Testis (tissue), 3 donors: ENCODE results near the gene U2AF2. TPM values are rescaled to one million over a fixed set of nuclear protein-coding genes. Genes with fewer than 3 reads are reported as not detected.

Experiments
- DNase-seq: peaks from one replicate; pipeline ENCODE4 v3.0.0-alpha.2; 2019
- H3K27ac ChIP-seq, 2 donors: fragments of 200-600 bp; sonication (generic); one replicate each; pipeline ENCODE4 v1.5.1; 2019
- H3K27me3 ChIP-seq: fragments of 200-600 bp; sonication (generic); one replicate; pipeline ENCODE4 v1.5.1; 2019
- H3K36me3 ChIP-seq: fragments of 200-600 bp; sonication (generic); one replicate; pipeline ENCODE4 v1.5.1; 2017; ENCODE audit warnings: low read depth; ENCODE audit errors: missing control alignments
- H3K4me1 ChIP-seq: fragments of 200-600 bp; sonication (generic); one replicate; pipeline ENCODE4 v1.5.1; 2019
- H3K4me3 ChIP-seq, 2 donors: fragments of 200-600 bp; sonication (generic); one replicate each; pipeline ENCODE4 v1.5.1; 2017 to 2019
- H3K9me3 ChIP-seq: fragments of 200-600 bp; sonication (generic); one replicate; pipeline ENCODE4 v1.5.1; 2017
- CTCF ChIP-seq, 3 experiments: fragments of 450-650 bp in 2 of 3; fragments of 200-600 bp in 1 of 3; sonication (generic) in 1 of 3; IDR thresholded peaks; one replicate each; pipeline ENCODE4 v1.5.1; 2016 to 2019; ENCODE audit warnings: antibody characterized with exemption in 3 of 3, mild to moderate bottlenecking in 2 of 3, moderate library complexity in 1 of 3
- POLR2A ChIP-seq: fragments of 450-650 bp; IDR thresholded peaks from one replicate; pipeline ENCODE4 v1.6.1; 2017; ENCODE audit warnings: antibody characterized with exemption, mild to moderate bottlenecking, moderate library complexity
- WGBS, 2 donors: methylation state at CpG; one replicate each; pipeline ENCODE4 v1.1.5; 2018; 5-methylcytosine and 5-hydroxymethylcytosine counted together
- intact Hi-C: fragments of 100-400 bp; cut with DNase I; formaldehyde crosslinking; loops from one replicate; pipeline ENCODE4 v1.15.1; 2023; ENCODE audit warnings: low total_unique reads
- polyA plus RNA-seq: library from polyadenylated mRNA; stranded (reverse); fragments of 350-450 nt; fragmentation: Illumina TruSeq; extraction: RNeasy Lipid Tissue Mini Kit (QIAGEN cat#74804); gene quantifications from one replicate; pipeline ENCODE4 v1.2.3, GENCODE V29; 2014; ENCODE audit warnings: low read depth, low replicate concordance; ENCODE audit not compliant: insufficient read depth
- total RNA-seq, 2 donors: library from RNA; depleted of rRNA; stranded (reverse); fragments of >200 nt; gene quantifications; one replicate each; pipeline ENCODE4 v1.2.3, GENCODE V29; 2016

U2AF2 gene
- total and polyA plus RNA-seq, 3 donors from 2014 or later: 163 to 281 (median 264) TPM

GRCh38 chr19:55660991-55661390 lies 6.2 kb downstream of the U2AF2 start:
- TF ChIP-seq POLR2A: no peak
- TF ChIP-seq CTCF (IDR thresholded peaks at IDR 0.05): no peak
- WGBS, 2 donors: 72% methylated on average over 16 of the region's 16 CpGs
- peaks cover 67% of the 10 kb centered on the region for H3K4me1 ChIP-seq
- intact Hi-C loops: no loop called here
- no peak overlapping the region for H3K4me3 ChIP-seq
- no peaks in the 10 kb centered on the region for H3K36me3 ChIP-seq
- H3K27ac ChIP-seq: peak overlapping the region; percentile 1 to 69
- H3K9me3 ChIP-seq: no peaks in the 10 kb centered on the region
- no peak for DNase-seq
- H3K27me3 ChIP-seq: no peaks in the 10 kb centered on the region

GRCh38 chr19:55661826-55662225 lies 7.0 kb downstream of the U2AF2 start:
- no peak for TF ChIP-seq POLR2A
- TF ChIP-seq CTCF (IDR thresholded peaks at IDR 0.05): no peak
- Histone ChIP-seq H3K9me3 (no peaks in the 10 kb centered on the region), H3K27me3 (no peaks in the 10 kb centered on the region), H3K36me3 (no peaks in the 10 kb centered on the region), H3K4me3 (no peak overlapping the region), H3K4me1 (peaks cover 59% of the 10 kb centered on the region), H3K27ac (no peak overlapping the region)
- 51 to 61% methylated on average over 7 of the region's 7 CpGs for WGBS, 2 donors
- DNase-seq: peak; percentile 86
- intact Hi-C loops: no loop called here

- Histone ChIP-seq H3K27ac (no peak overlapping the region), H3K27me3 (no peaks in the 10 kb centered on the region), H3K36me3 (no peaks in the 10 kb centered on the region), H3K4me1 (peaks cover 42% of the 10 kb centered on the region), H3K9me3 (no peaks in the 10 kb centered on the region), H3K4me3 (no peak overlapping the region)
- WGBS, 2 donors: 80 to 83% methylated on average over 10 to 20 of the region's 20 CpGs
- intact Hi-C loops: no loop called here
- no peak for DNase-seq
- TF ChIP-seq CTCF (IDR thresholded peaks at IDR 0.05): no peak
- no peak for TF ChIP-seq POLR2A
Measured at GRCh38 chr19:55663846-55664536, 9.2 kb downstream of the U2AF2 start.

- intact Hi-C loops: no loop called here
- Histone ChIP-seq H3K36me3 (no peaks in the 10 kb centered on the region), H3K27me3 (no peaks in the 10 kb centered on the region), H3K4me1 (peaks cover 21% of the 10 kb centered on the region), H3K4me3 (no peak overlapping the region), H3K9me3 (no peaks in the 10 kb centered on the region), H3K27ac (no peak overlapping the region)
- TF ChIP-seq CTCF (IDR thresholded peaks at IDR 0.05): no peak
- TF ChIP-seq POLR2A: no peak
- DNase-seq: no peak
- 83 to 88% methylated on average over 12 of the region's 12 CpGs for WGBS, 2 donors
Measured at GRCh38 chr19:55666343-55667005, 11.6 kb downstream of the U2AF2 start.
